Bronchial epithelial cell (primary cell): Measurements from ENCODE around the gene PHF5A. TPM values are rescaled to one million over a fixed set of nuclear protein-coding genes. Genes with fewer than 3 reads are reported as not detected.
A peak's percentile ranks its signal among the peaks of the same experiment; 100 is the strongest.

Experiments used
- DNase-seq: peaks from one replicate; pipeline ENCODE4 v3.0.0-alpha.2; 2010; ENCODE audit warnings: low read depth
- FAIRE-seq: peaks from 2 replicates; lab custom pipeline; 2011; peaks lifted over from hg19 to GRCh38; lab: Jason Lieb, UNC
- H3K27me3 ChIP-seq: 2 replicates; pipeline ENCODE4 v1.5.1; 2011; ENCODE audit warnings: low read length; ENCODE audit not compliant: control insufficient read depth, insufficient read depth
- H3K36me3 ChIP-seq: 2 replicates; pipeline ENCODE4 v1.5.1; 2011; ENCODE audit warnings: low read length; ENCODE audit not compliant: control insufficient read depth, insufficient read depth
- H3K4me3 ChIP-seq: 2 replicates; pipeline ENCODE4 v1.5.1; 2011; ENCODE audit warnings: mild to moderate bottlenecking, low read depth, low read length, control low read depth
- CTCF ChIP-seq: IDR thresholded peaks from 2 replicates; pipeline ENCODE4 v1.5.1; 2011; ENCODE audit warnings: mild to moderate bottlenecking, moderate library complexity, low read length, control low read depth, inconsistent platforms; ENCODE audit not compliant: insufficient read depth, severe bottlenecking
- total RNA-seq: library from RNA; depleted of rRNA; stranded (reverse); fragments of >200 nt; gene quantifications from 2 replicates; pipeline ENCODE4 v1.2.1, GENCODE V29; 2014

Gene PHF5A
- total RNA-seq, 1 donor from 2014 or later = 111 TPM

GRCh38 chr22:41504816-41505215, 36.3 kb upstream of the PHF5A start:
- no peak for TF ChIP-seq CTCF
- Histone ChIP-seq H3K4me3 (no peak overlapping the region), H3K27me3 (no peaks in the 10 kb centered on the region), H3K36me3 (peaks cover 20% of the 10 kb centered on the region)
- FAIRE-seq = no peak
- DNase-seq = no peak

GRCh38 chr22:41504397-41504796, 35.9 kb upstream of the PHF5A start:
- DNase-seq = no peak

GRCh38 chr22:41501209-41501608, 32.7 kb upstream of the PHF5A start:
- H3K36me3 ChIP-seq = peaks cover 8% of the 10 kb centered on the region
- peak; percentile 13 for TF ChIP-seq CTCF
- no peak overlapping the region for H3K4me3 ChIP-seq
- FAIRE-seq (no peak), DNase-seq (peak; percentile 9)
- H3K27me3 ChIP-seq = no peaks in the 10 kb centered on the region

More at GRCh38 chr22:41504397-41504796, 35.9 kb upstream of the PHF5A start:
- no peak for FAIRE-seq
- TF ChIP-seq CTCF = no peak
- no peaks in the 10 kb centered on the region for H3K27me3 ChIP-seq
- H3K4me3 ChIP-seq = no peak overlapping the region
- H3K36me3 ChIP-seq = peaks cover 21% of the 10 kb centered on the region

- FAIRE-seq = no peak
- no peak for DNase-seq
- Histone ChIP-seq H3K4me3 (no peak overlapping the region), H3K27me3 (no peaks in the 10 kb centered on the region), H3K36me3 (peaks cover 8% of the 10 kb centered on the region)
- no peak for TF ChIP-seq CTCF
These were observed 31.8 kb upstream of the PHF5A start for GRCh38 chr22:41500303-41500702.

- no peak for FAIRE-seq
- TF ChIP-seq CTCF = no peak
- no peaks in the 10 kb centered on the region for H3K27me3 ChIP-seq
- DNase-seq = no peak
- peaks cover 8% of the 10 kb centered on the region for H3K36me3 ChIP-seq
- H3K4me3 ChIP-seq = no peak overlapping the region
These were observed 31.3 kb upstream of the PHF5A start for GRCh38 chr22:41499624-41500280.
